Activated naive CD4-positive, alpha-beta T cell treated with anti-CD3 and anti-CD28 coated beads for 36 hours (primary cell): ENCODE results near the gene TANC1. TPM values are rescaled to one million over a fixed set of nuclear protein-coding genes. Genes with fewer than 3 reads are reported as not detected.

Source experiments
- CTCF ChIA-PET: fragments of 350-600 bp; sonication (Branson Sonifier 250); formaldehyde crosslinking; loops from one replicate; lab custom pipeline; 2021; ENCODE audit warnings: antibody characterized with exemption; lab: Charles Lee
- DNase-seq: peaks from one replicate; pipeline ENCODE4 v3.0.0-alpha.2; 2020
- H3K27ac Mint-ChIP-seq: one replicate; pipeline ENCODE4 v1.8.0; 2021; ENCODE audit warnings: mild to moderate bottlenecking, mixed read lengths
- H3K27me3 Mint-ChIP-seq: one replicate; pipeline ENCODE4 v1.8.0; 2021; ENCODE audit warnings: low read depth, mixed read lengths
- H3K36me3 Mint-ChIP-seq: one replicate; pipeline ENCODE4 v1.8.0; 2021; ENCODE audit warnings: low read depth, mixed read lengths
- H3K4me1 Mint-ChIP-seq: one replicate; pipeline ENCODE4 v1.8.0; 2021; ENCODE audit warnings: low read depth, mixed read lengths
- H3K4me3 Mint-ChIP-seq: one replicate; pipeline ENCODE4 v1.8.0; 2021; ENCODE audit warnings: mild to moderate bottlenecking, moderate library complexity, mixed read lengths
- H3K9me3 Mint-ChIP-seq: one replicate; pipeline ENCODE4 v1.8.0; 2021; ENCODE audit warnings: mixed read lengths
- intact Hi-C: fragments of 100-400 bp; cut with micrococcal nuclease; formaldehyde crosslinking; loops from one replicate; pipeline ENCODE4 v1.15.1; 2023
- total RNA-seq, 2 experiments: library from RNA; stranded (reverse); gene quantifications; one replicate each; pipeline ENCODE4 v1.2.3, GENCODE V29; 2021

The TANC1 gene
- total RNA-seq, 2 experiments from 2014 or later = 2.0 to 2.3 TPM

- CTCF ChIA-PET = interaction anchor here (1.0 kb wide), 1 partner anchor 197 kb away, joined by 3 read pairs; no protein-coding TSS in a partner anchor
- no peak overlapping the region for H3K27ac Mint-ChIP-seq
- intact Hi-C loops = no loop called here
- H3K36me3 Mint-ChIP-seq = no peaks in the 10 kb centered on the region
- H3K9me3 Mint-ChIP-seq = no peaks in the 10 kb centered on the region
- no peaks in the 10 kb centered on the region for H3K27me3 Mint-ChIP-seq
- H3K4me3 Mint-ChIP-seq = no peak overlapping the region
- no peak for DNase-seq
- H3K4me1 Mint-ChIP-seq = no peaks in the 10 kb centered on the region
Observed at GRCh38 chr2:159174759-159175158, 206.3 kb downstream of the TANC1 start.

DNA sequence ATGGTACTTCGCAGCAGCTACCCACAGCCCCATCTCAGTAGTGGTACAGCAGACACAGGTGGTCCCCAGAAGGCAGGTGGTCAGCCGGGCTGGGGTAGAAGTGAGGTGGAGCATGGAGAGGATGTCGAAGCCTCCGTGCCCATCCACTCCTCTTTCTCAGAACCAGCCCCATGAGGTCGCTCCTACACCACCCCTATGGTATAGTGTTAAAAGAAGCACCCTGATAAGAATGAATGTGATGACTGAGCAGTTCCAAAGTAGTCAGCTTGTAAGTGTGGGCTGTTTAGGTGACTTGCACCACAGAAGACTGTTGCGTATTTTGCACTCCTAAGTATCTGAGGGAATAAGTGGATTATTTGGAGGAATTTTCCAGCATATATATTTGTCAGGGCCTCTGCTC lies 206.7 kb downstream of the TANC1 start:
- CTCF ChIA-PET = no interaction called here

DNA sequence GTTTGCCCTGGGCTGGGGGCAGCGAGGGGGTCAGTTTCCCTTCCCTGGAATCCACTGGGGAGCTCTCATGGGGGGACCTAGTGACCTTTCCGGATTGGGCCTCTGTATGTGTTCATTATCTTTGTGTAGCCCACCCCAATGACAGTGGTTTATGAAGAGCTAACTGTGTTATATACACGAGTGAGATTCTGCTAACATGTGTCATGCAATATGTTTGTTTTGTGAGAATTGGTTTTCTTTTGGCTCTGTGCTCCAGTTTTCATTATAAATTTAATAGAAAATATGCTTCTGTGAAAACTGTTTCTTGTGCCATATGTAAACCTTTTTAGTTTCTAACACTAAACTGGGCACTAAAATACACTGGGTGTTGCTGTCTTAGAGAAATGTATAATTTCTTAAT lies 207.5 kb downstream of the TANC1 start:
- CTCF ChIA-PET = interaction anchor here (0.6 to 1.0 kb wide), 2 partner anchors 12 to 84 kb away, joined by 3 read pairs; no protein-coding TSS in a partner anchor
- no peak overlapping the region for H3K27ac Mint-ChIP-seq
- H3K27me3 Mint-ChIP-seq = no peaks in the 10 kb centered on the region
- no peak for DNase-seq
- no peaks in the 10 kb centered on the region for H3K4me1 Mint-ChIP-seq
- intact Hi-C loops = no loop called here
- no peaks in the 10 kb centered on the region for H3K36me3 Mint-ChIP-seq
- H3K9me3 Mint-ChIP-seq = no peaks in the 10 kb centered on the region
- H3K4me3 Mint-ChIP-seq = no peak overlapping the region

More for the DNA sequence above, 206.7 kb downstream of the TANC1 start:
- intact Hi-C loops = no loop called here
- H3K27me3 Mint-ChIP-seq = no peaks in the 10 kb centered on the region
- H3K4me1 Mint-ChIP-seq = no peaks in the 10 kb centered on the region
- H3K27ac Mint-ChIP-seq = no peak overlapping the region
- no peak for DNase-seq
- no peaks in the 10 kb centered on the region for H3K36me3 Mint-ChIP-seq
- no peak overlapping the region for H3K4me3 Mint-ChIP-seq
- no peaks in the 10 kb centered on the region for H3K9me3 Mint-ChIP-seq

GRCh38 chr2:159176555-159176954 lies 208.1 kb downstream of the TANC1 start:
- Mint-ChIP-seq H3K27ac (no peak overlapping the region), H3K4me1 (no peaks in the 10 kb centered on the region), H3K9me3 (no peaks in the 10 kb centered on the region), H3K4me3 (no peak overlapping the region), H3K27me3 (no peaks in the 10 kb centered on the region), H3K36me3 (no peaks in the 10 kb centered on the region)
- CTCF ChIA-PET = interaction anchor here (1.0 kb wide), 1 partner anchor 13 kb away, joined by 3 read pairs; no protein-coding TSS in a partner anchor
- no peak for DNase-seq
- intact Hi-C loops = no loop called here

GRCh38 chr2:159177357-159177756 lies 208.9 kb downstream of the TANC1 start:
- Mint-ChIP-seq H3K27ac (no peak overlapping the region), H3K27me3 (no peaks in the 10 kb centered on the region), H3K4me1 (no peaks in the 10 kb centered on the region), H3K4me3 (no peak overlapping the region), H3K36me3 (no peaks in the 10 kb centered on the region), H3K9me3 (no peaks in the 10 kb centered on the region)
- CTCF ChIA-PET = interaction anchor here (0.6 kb wide), 1 partner anchor 59 kb away, joined by 3 read pairs; no protein-coding TSS in a partner anchor
- intact Hi-C loops = no loop called here
- DNase-seq = no peak

DNA sequence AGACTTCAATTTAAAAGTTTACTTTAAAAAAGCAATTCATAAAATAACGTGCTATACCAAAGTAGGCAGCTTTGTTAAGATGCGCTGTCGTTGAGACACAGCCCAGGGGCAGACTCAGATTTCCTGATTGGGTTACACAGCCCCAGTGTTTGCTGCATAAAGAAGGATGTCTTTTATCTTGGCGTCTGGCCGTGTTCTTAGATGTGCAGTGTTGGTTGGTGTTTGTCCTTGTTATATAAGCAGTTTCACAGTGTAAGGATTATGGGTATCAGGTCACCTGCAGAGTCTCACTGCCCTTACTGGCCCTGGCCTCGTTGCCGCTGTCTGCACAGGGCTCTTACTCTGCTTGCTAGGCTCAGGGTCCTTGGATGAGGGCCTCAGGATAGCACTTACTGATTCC lies 209.5 kb downstream of the TANC1 start:
- no peaks in the 10 kb centered on the region for H3K4me1 Mint-ChIP-seq
- H3K36me3 Mint-ChIP-seq = no peaks in the 10 kb centered on the region
- CTCF ChIA-PET = no interaction called here
- no peaks in the 10 kb centered on the region for H3K27me3 Mint-ChIP-seq
- DNase-seq = no peak
- no peaks in the 10 kb centered on the region for H3K9me3 Mint-ChIP-seq
- no peak overlapping the region for H3K27ac Mint-ChIP-seq
- intact Hi-C loops = no loop called here
- no peak overlapping the region for H3K4me3 Mint-ChIP-seq

DNA sequence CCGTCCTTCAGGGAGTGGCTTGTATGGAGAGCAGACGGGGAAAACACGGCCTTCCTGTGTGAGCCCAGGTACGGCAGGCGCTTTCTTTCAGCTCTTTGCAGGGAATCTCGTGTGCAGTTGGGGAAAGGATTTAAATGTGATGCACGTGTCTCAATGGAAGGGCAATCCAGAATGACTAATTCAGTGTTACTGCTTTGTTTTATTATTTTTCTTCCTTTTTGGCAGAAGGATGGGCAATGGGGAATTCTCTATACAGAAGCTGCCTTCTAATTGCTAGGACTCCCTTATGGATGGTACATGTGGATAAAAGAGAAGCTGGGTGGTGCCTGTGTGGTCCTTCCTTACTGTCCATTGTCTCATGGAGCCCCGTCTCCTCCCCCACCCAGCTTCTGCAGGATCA lies 210.7 kb downstream of the TANC1 start:
- H3K27me3 Mint-ChIP-seq = no peaks in the 10 kb centered on the region
- intact Hi-C loops = no loop called here
- CTCF ChIA-PET = no interaction called here
- no peak for DNase-seq
- no peaks in the 10 kb centered on the region for H3K9me3 Mint-ChIP-seq
- H3K4me3 Mint-ChIP-seq = no peak overlapping the region
- no peaks in the 10 kb centered on the region for H3K4me1 Mint-ChIP-seq
- no peak overlapping the region for H3K27ac Mint-ChIP-seq
- H3K36me3 Mint-ChIP-seq = no peaks in the 10 kb centered on the region

DNA sequence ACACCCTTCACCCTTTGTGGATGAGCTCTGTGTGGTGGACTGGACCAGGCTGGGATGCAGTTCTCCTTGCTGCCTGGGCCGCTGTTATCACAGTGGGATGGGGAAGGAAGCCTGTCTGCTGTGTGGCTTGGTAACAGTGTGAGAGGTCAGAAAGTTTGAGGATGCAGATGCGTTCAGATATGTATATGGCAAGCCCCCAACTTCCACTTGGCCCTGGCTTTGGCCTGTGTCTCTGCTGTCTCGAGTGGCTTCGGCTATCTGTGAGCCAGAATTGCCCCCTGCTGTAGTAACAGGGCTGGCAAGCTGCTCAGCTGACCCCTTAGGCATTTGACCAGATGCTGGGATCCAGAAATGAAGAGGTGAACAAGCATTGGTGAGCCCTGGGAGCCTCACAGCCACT lies 211.3 kb downstream of the TANC1 start:
- H3K9me3 Mint-ChIP-seq = no peaks in the 10 kb centered on the region
- CTCF ChIA-PET = no interaction called here
- DNase-seq = no peak
- no peak overlapping the region for H3K4me3 Mint-ChIP-seq
- no peaks in the 10 kb centered on the region for H3K4me1 Mint-ChIP-seq
- no peaks in the 10 kb centered on the region for H3K36me3 Mint-ChIP-seq
- intact Hi-C loops = no loop called here
- H3K27me3 Mint-ChIP-seq = no peaks in the 10 kb centered on the region
- H3K27ac Mint-ChIP-seq = no peak overlapping the region

GRCh38 chr2:159183346-159183745 lies 214.9 kb downstream of the TANC1 start:
- DNase-seq = no peak
- intact Hi-C loops = no loop called here
- Mint-ChIP-seq H3K27me3 (no peaks in the 10 kb centered on the region), H3K27ac (no peak overlapping the region), H3K4me1 (no peaks in the 10 kb centered on the region), H3K9me3 (no peaks in the 10 kb centered on the region), H3K36me3 (no peaks in the 10 kb centered on the region), H3K4me3 (no peak overlapping the region)
- CTCF ChIA-PET = interaction anchor here (0.6 to 1.1 kb wide), 2 partner anchors 20 to 64 kb away, joined by 3 to 4 read pairs; no protein-coding TSS in a partner anchor

DNA sequence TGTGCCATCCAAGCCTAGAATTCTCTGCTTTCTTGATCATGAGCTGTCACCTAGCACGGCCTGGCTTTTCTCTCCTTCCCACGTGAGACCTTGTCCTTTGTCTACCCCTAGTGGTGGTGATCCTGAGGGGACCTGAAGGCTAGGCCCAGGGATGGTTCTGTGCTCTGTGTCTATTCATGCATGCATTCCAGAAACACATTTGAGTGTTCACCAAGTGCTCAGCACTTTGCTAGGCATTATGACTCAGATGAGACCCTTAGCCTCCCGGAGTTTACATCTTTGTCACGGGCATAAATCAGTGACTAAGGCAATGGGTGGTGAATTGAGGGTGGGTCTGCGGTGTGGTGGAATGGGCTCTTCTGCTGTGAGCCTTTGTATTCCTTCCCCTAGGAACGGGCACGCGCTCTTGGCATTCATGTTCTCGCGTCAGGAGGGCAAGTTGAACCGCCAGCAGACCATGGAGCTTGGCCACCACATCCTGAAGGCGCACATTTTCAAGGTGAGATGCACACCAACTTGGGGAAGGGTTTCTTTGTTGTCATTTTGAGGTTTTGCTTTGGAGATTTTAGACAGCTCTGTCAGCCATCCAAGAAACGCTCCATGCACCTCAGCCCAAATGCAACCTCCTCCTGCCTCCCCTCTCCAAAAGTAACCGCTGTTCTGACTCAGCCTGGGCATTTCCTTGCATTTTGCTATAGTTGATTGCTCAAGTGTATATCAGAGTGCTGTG lies 217.1 kb downstream of the TANC1 start:
- no peaks in the 10 kb centered on the region for H3K36me3 Mint-ChIP-seq
- no peaks in the 10 kb centered on the region for H3K9me3 Mint-ChIP-seq
- no peak overlapping the region for H3K27ac Mint-ChIP-seq
- CTCF ChIA-PET = interaction anchor here (0.6 to 1.3 kb wide), 3 partner anchors 37 to 68 kb away, joined by 3 read pairs; no protein-coding TSS in a partner anchor
- H3K4me3 Mint-ChIP-seq = no peak overlapping the region
- peak; percentile 38 for DNase-seq
- no peaks in the 10 kb centered on the region for H3K4me1 Mint-ChIP-seq
- intact Hi-C loops = loop anchor here (1.0 to 2.0 kb wide), 4 partner anchors 61 to 300 kb away; no protein-coding TSS in a partner anchor
- H3K27me3 Mint-ChIP-seq = no peaks in the 10 kb centered on the region

DNA sequence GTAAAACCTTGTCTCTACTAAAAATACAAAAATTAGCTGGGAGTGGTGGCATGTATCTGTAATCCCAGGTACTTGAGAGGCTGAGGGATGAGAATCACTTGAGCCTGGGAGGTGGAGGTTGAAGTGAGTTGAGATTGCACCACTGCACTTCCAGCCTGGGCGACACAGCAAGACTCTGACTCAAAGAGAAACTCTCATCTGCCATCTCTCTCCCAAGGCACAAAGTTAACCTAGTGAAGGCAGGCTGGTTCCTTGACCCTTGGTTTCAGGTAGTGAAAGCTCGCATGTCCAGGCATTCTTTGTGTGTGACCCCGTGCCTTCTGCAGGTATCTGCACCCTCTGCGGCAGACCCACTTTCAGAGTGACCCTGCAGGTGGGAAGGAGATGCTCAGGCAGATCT lies 218.0 kb downstream of the TANC1 start:
- no peaks in the 10 kb centered on the region for H3K9me3 Mint-ChIP-seq
- DNase-seq = no peak
- no peaks in the 10 kb centered on the region for H3K27me3 Mint-ChIP-seq
- H3K27ac Mint-ChIP-seq = no peak overlapping the region
- intact Hi-C loops = no loop called here
- no peak overlapping the region for H3K4me3 Mint-ChIP-seq
- H3K4me1 Mint-ChIP-seq = no peaks in the 10 kb centered on the region
- CTCF ChIA-PET = interaction anchor here (1.3 kb wide), 1 partner anchor 49 kb away, joined by 3 read pairs; no protein-coding TSS in a partner anchor
- no peaks in the 10 kb centered on the region for H3K36me3 Mint-ChIP-seq

- Mint-ChIP-seq H3K27ac (no peak overlapping the region), H3K4me1 (no peaks in the 10 kb centered on the region), H3K27me3 (no peaks in the 10 kb centered on the region), H3K9me3 (no peaks in the 10 kb centered on the region), H3K36me3 (no peaks in the 10 kb centered on the region), H3K4me3 (no peak overlapping the region)
- intact Hi-C loops = no loop called here
- no peak for DNase-seq
- CTCF ChIA-PET = no interaction called here
Observed at GRCh38 chr2:159187106-159187505, 218.7 kb downstream of the TANC1 start.

- H3K27ac Mint-ChIP-seq = no peak overlapping the region
- CTCF ChIA-PET = no interaction called here
- no peaks in the 10 kb centered on the region for H3K4me1 Mint-ChIP-seq
- DNase-seq = no peak
- no peaks in the 10 kb centered on the region for H3K9me3 Mint-ChIP-seq
- H3K36me3 Mint-ChIP-seq = no peaks in the 10 kb centered on the region
- intact Hi-C loops = no loop called here
- H3K27me3 Mint-ChIP-seq = no peaks in the 10 kb centered on the region
- H3K4me3 Mint-ChIP-seq = no peak overlapping the region
Observed at GRCh38 chr2:159188449-159188848, 220.0 kb downstream of the TANC1 start.
